ENCODE measurements around the gene PDCD10.

PDCD10 gene

DNA sequence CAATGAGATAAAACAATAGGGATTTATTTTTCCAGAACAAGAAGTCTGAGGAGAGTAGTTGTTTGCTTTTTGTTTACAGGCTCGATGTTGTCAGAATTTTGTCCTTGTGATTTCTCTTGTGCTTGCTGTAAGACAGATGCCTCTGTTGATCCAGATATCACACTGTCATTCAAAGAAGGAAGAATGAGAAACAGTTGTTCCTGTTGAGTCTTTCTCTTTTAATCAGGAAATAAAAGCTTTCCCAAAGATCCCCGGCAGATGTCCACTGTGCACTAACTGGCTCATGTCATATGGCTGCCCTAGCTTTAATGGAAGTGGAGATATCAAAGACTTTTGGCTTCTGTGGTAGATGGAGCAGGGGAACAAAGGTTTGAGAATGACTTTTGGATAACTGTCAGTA, 7.6 kb upstream of the PDCD10 start:
- no peaks in the 10 kb centered on the region for H3K9me3 ChIP-seq (ENCODE audit: control insufficient read depth, low read length)
- no peaks in the 10 kb centered on the region for H3K27me3 ChIP-seq (ENCODE audit: control insufficient read depth, insufficient read depth, low read length)
- H3K4me1 ChIP-seq: no peaks in the 10 kb centered on the region
- no peak for TF ChIP-seq CTCF (IDR thresholded peaks at IDR 0.05)
- H3K4me3 ChIP-seq (ENCODE audit: low read depth, low read length): no peak overlapping the region
- H3K79me2 ChIP-seq: no peaks in the 10 kb centered on the region
- H3K9ac ChIP-seq: no peak overlapping the region
- no peaks in the 10 kb centered on the region for H3K36me3 ChIP-seq (ENCODE audit: control insufficient read depth, insufficient read depth, low read length)
- no peak overlapping the region for H2AFZ ChIP-seq
- no peak overlapping the region for H3K27ac ChIP-seq
- H3K4me2 ChIP-seq (ENCODE audit: low read length): no peak overlapping the region

DNA sequence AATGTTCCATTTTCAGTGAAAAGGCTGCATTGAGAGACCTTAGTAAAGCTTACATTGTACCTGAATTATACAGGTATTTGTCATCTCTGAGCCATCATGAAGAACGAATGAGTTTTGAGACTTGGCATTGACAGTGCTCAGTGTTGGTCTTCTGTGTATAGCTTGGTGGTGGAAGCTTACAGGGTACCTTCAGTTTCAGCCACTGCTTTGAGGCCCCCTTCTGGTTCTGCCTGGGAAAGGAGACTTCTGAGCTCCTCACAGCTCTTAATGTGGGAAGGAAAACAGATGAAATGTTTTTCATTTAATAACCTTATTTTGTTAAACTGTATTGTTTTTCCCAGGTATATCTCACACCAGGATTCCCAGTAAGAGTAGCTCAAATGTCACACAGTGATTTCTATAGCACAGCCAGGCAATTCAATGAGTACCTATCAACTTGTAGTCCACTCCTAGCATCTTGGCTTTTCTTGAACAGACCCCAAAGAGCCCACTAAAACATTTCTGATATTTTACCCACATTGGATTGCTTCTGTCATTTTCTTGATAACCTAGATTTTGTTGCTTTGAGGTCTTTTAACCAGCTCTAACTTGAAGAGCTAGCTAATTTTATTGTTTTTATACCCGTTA, 6.4 kb upstream of the PDCD10 start:
- Histone ChIP-seq H3K36me3 (ENCODE audit: control insufficient read depth, insufficient read depth, low read length) (no peaks in the 10 kb centered on the region), H3K9ac (no peak overlapping the region), H3K4me1 (no peaks in the 10 kb centered on the region), H3K4me3 (ENCODE audit: low read depth, low read length) (no peak overlapping the region), H3K27me3 (ENCODE audit: control insufficient read depth, insufficient read depth, low read length) (no peaks in the 10 kb centered on the region), H2AFZ (no peak overlapping the region), H3K4me2 (ENCODE audit: low read length) (no peak overlapping the region), H3K9me3 (ENCODE audit: control insufficient read depth, low read length) (no peaks in the 10 kb centered on the region), H3K79me2 (no peaks in the 10 kb centered on the region), H3K27ac (no peak overlapping the region)
- TF ChIP-seq CTCF (IDR thresholded peaks at IDR 0.05): no peak

GRCh38 chr3:167739190-167739810, 4.6 kb upstream of the PDCD10 start:
- Histone ChIP-seq H3K4me2 (ENCODE audit: low read length) (no peak overlapping the region), H3K27ac (no peak overlapping the region), H3K9ac (no peak overlapping the region), H3K4me3 (ENCODE audit: low read depth, low read length) (no peak overlapping the region), H3K27me3 (ENCODE audit: control insufficient read depth, insufficient read depth, low read length) (no peaks in the 10 kb centered on the region), H3K9me3 (ENCODE audit: control insufficient read depth, low read length) (no peaks in the 10 kb centered on the region), H3K4me1 (no peaks in the 10 kb centered on the region), H2AFZ (no peak overlapping the region), H3K36me3 (ENCODE audit: control insufficient read depth, insufficient read depth, low read length) (no peaks in the 10 kb centered on the region), H3K79me2 (peaks cover 2% of the 10 kb centered on the region)
- no peak for TF ChIP-seq CTCF (IDR thresholded peaks at IDR 0.05)

- H3K36me3 ChIP-seq (ENCODE audit: control insufficient read depth, insufficient read depth, low read length): no peaks in the 10 kb centered on the region
- TF ChIP-seq CTCF (IDR thresholded peaks at IDR 0.05): no peak
- H3K9ac ChIP-seq: no peak overlapping the region
- H3K27me3 ChIP-seq (ENCODE audit: control insufficient read depth, insufficient read depth, low read length): no peaks in the 10 kb centered on the region
- H3K9me3 ChIP-seq (ENCODE audit: control insufficient read depth, low read length): no peaks in the 10 kb centered on the region
- no peak overlapping the region for H3K27ac ChIP-seq
- no peak overlapping the region for H2AFZ ChIP-seq
- H3K79me2 ChIP-seq: peaks cover 13% of the 10 kb centered on the region
- no peak overlapping the region for H3K4me2 ChIP-seq (ENCODE audit: low read length)
- no peak overlapping the region for H3K4me3 ChIP-seq (ENCODE audit: low read depth, low read length)
- peaks cover 5% of the 10 kb centered on the region for H3K4me1 ChIP-seq
These were observed 3.3 kb upstream of the PDCD10 start for GRCh38 chr3:167738037-167738436.

DNA sequence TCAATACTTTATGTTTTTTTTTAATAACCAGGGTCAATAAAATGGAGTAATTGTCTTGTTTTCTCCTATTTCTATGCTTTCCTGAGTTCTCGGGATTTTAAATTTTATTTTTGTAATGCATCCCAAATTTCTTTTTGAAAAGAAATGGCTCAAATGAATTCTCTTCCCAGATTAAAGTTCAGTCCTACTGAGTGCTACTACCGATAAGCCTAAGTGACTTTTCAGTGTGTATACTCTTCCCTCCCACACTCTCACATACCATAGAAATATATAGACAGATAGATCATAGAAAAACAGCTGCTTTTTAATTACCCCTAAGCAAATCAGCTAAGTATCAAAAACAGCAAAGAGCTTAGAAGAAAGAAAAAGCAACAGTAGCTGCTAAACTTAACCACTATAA, 2.3 kb upstream of the PDCD10 start:
- Histone ChIP-seq H3K4me1 (peaks cover 6% of the 10 kb centered on the region), H3K9ac (no peak overlapping the region), H3K27me3 (ENCODE audit: control insufficient read depth, insufficient read depth, low read length) (no peaks in the 10 kb centered on the region), H3K36me3 (ENCODE audit: control insufficient read depth, insufficient read depth, low read length) (no peaks in the 10 kb centered on the region), H2AFZ (no peak overlapping the region), H3K9me3 (ENCODE audit: control insufficient read depth, low read length) (no peaks in the 10 kb centered on the region), H3K79me2 (peaks cover 22% of the 10 kb centered on the region), H3K4me2 (ENCODE audit: low read length) (no peak overlapping the region), H3K27ac (no peak overlapping the region), H3K4me3 (ENCODE audit: low read depth, low read length) (no peak overlapping the region)
- TF ChIP-seq CTCF (IDR thresholded peaks at IDR 0.05): no peak

All from parathyroid adenoma (tissue), 2 donors.